ENCODE data around the gene LAMTOR4. TPM values are rescaled to one million over a fixed set of nuclear protein-coding genes. Genes with fewer than 3 reads are reported as not detected.
A peak's percentile ranks its signal among the peaks of the same experiment; 100 is the strongest.

Gene LAMTOR4
- total RNA-seq, 1 experiment from 2014 or later: 107 TPM

- DNase-seq: no peak
- Histone ChIP-seq H4K20me1 (ENCODE audit: low read length) (no peaks in the 10 kb centered on the region), H3K27ac (ENCODE audit: low read length) (no peak overlapping the region), H3K4me1 (ENCODE audit: insufficient read depth, low read length) (peaks cover 15% of the 10 kb centered on the region; the same call in 1 of the 2 replicates), H3K27me3 (ENCODE audit: low read length) (no peaks in the 10 kb centered on the region), H3K79me2 (ENCODE audit: low read length) (no peaks in the 10 kb centered on the region), H3F3A (ENCODE audit: low read length, unreplicated experiment) (no peaks in the 10 kb centered on the region), H3K4me3 (ENCODE audit: low read length) (peak overlapping the region; percentile 72), H3K9me2 (replicated peaks; ENCODE audit: low read length) (no peaks in the 10 kb centered on the region), H3K9me3 (ENCODE audit: low read length) (no peaks in the 10 kb centered on the region), H3K9ac (ENCODE audit: low read length) (no peak overlapping the region), H3K36me3 (ENCODE audit: low read depth, low read length) (no peaks in the 10 kb centered on the region), H3K4me2 (ENCODE audit: low read length) (peak overlapping the region; percentile 97), H2AFZ (ENCODE audit: low read length) (peak overlapping the region; percentile 93)
- BruUV-seq (replicated peaks): no TSS peak
- ATAC-seq: peak; percentile 4; the same call in 1 of the 2 replicates
- intact Hi-C loops (cut with micrococcal nuclease): no loop called here
- ChIA-PET POLR2A (ENCODE audit: unreplicated experiment) (no interaction called here), CTCF (interaction anchor here (0.6 to 1.0 kb wide), 2 partner anchors 21 to 22 kb away, joined by 3 to 4 read pairs; no protein-coding TSS in a partner anchor)
- TF ChIP-seq EZH2phosphoT487 (IDR thresholded peaks at IDR 0.05; ENCODE audit: borderline replicate concordance, low read length): no peak
- no peak for TF ChIP-seq EZH2 (IDR thresholded peaks at IDR 0.05; ENCODE audit: low read length, unreplicated experiment)
- no peak for TF ChIP-seq CTCF (conservative IDR thresholded peaks at IDR 0.05; ENCODE audit: low read depth, low read length)
Measured at GRCh38 chr7:100167912-100168323, 19.2 kb downstream of the LAMTOR4 start.

- no peaks in the 10 kb centered on the region for H3F3A ChIP-seq (ENCODE audit: low read length, unreplicated experiment)
- no peak for DNase-seq
- CTCF ChIA-PET: interaction anchor here (0.7 kb wide), 1 partner anchor 9 kb away, joined by 10 read pairs; no protein-coding TSS in a partner anchor
- no peaks in the 10 kb centered on the region for H3K9me2 ChIP-seq (replicated peaks; ENCODE audit: low read length)
- H3K4me2 ChIP-seq (ENCODE audit: low read length): no peak overlapping the region
- POLR2A ChIA-PET (ENCODE audit: unreplicated experiment): no interaction called here
- H3K9me3 ChIP-seq (ENCODE audit: low read length): no peaks in the 10 kb centered on the region
- no TSS peak for BruUV-seq (replicated peaks)
- no peaks in the 10 kb centered on the region for H3K27me3 ChIP-seq (ENCODE audit: low read length)
- no peaks in the 10 kb centered on the region for H4K20me1 ChIP-seq (ENCODE audit: low read length)
- H3K27ac ChIP-seq (ENCODE audit: low read length): no peak overlapping the region
- H3K36me3 ChIP-seq (ENCODE audit: low read depth, low read length): no peaks in the 10 kb centered on the region
- intact Hi-C loops (cut with micrococcal nuclease): no loop called here
- TF ChIP-seq EZH2phosphoT487 (IDR thresholded peaks at IDR 0.05; ENCODE audit: borderline replicate concordance, low read length) (no peak), EZH2 (IDR thresholded peaks at IDR 0.05; ENCODE audit: low read length, unreplicated experiment) (no peak), CTCF (conservative IDR thresholded peaks at IDR 0.05; ENCODE audit: low read depth, low read length) (no peak)
- H3K9ac ChIP-seq (ENCODE audit: low read length): no peak overlapping the region
- no peak overlapping the region for H2AFZ ChIP-seq (ENCODE audit: low read length)
- H3K4me1 ChIP-seq (ENCODE audit: insufficient read depth, low read length): peaks cover 8% of the 10 kb centered on the region; the same call in 1 of the 2 replicates
- ATAC-seq: no peak
- H3K79me2 ChIP-seq (ENCODE audit: low read length): no peaks in the 10 kb centered on the region
- no peak overlapping the region for H3K4me3 ChIP-seq (ENCODE audit: low read length)
Measured at GRCh38 chr7:100169147-100169850, 20.6 kb downstream of the LAMTOR4 start.
